Measurements from ENCODE around the gene C1GALT1C1L.

DNA sequence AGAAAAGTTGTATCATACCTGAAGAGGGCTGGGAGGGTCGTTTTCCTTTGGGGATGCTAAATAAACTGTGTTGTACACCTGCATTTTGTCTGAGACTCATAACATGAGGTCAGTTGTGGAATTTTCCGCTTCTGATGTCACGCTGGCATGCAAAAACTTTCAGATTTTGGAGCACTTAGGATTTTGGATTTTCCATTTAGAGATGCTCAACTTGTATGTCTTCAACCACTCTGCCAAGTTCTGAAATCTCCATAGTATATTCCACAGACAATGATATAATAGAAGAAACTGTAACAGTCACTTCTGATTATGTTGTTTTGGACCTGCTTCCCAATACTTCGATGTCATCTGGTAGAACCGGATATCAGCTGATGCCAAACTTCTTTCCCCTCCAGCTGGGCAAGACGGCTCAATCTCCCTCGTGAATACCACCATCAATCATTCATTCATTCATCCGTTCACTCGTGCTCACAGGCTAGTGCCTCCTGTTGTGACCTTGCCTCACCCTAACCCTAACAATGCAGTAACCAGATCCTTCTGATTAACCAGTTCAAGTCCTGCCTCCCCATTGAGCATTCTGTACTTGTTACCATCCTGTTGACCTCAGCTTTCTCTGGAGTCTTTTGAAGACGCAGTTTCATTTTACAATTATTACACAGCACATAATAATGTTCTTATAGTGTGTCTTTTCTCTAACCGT is 44.5 kb downstream of the C1GALT1C1L start:
- TF ChIP-seq CTCF (IDR thresholded peaks at IDR 0.05) (no peak), POLR2A (IDR thresholded peaks at IDR 0.05) (no peak), EP300 (IDR thresholded peaks at IDR 0.05) (no peak), POLR2AphosphoS5 (IDR thresholded peaks at IDR 0.05) (no peak)
